ENCODE results near the gene FBL. TPM values are rescaled to one million over a fixed set of nuclear protein-coding genes. Genes with fewer than 3 reads are reported as not detected.
"Not testable (repeated sequence)": the region's sequence is repeated elsewhere in the genome, so short reads cannot be mapped to it uniquely, and the experiment has no call there.

The FBL gene
- polyA plus RNA-seq (ENCODE audit: low read depth in 6 of 6), result 100 to 1,000 TPM; 169 to 203 (median 179) TPM

GRCh38 chr19:39845933-39846677 lies at the start of gene FBL:
TSS of gene FBL (minus strand) at chr19:39846379. CDS start at chr19:39846300, 79 bp downstream.
- peak; percentile 95 for DNase-seq
- Mint-ChIP-seq H3K4me3 (peak within 1 kb of the TSS; percentile 88 to 96 (median 92)), H3K27ac (peak within 1 kb of the TSS; percentile 93 to 98 (median 97)), H3K9me3 (no peaks in the 10 kb centered on the region), H3K4me1 (peaks cover 39 to 51% (median 45%) of the 10 kb centered on the region in 3 donors), H3K36me3 (no peaks in the 10 kb centered on the region), H3K27me3 (peaks cover 0 to 12% (median 9%) of the 10 kb centered on the region in 3 donors)
- ATAC-seq (ENCODE audit: low read depth in 2 of 2), result peak; percentile 93 to 94

- H3K9me3 Mint-ChIP-seq; ATAC-seq (ENCODE audit: low read depth in 2 of 2); DNase-seq; H3K4me1 Mint-ChIP-seq; H3K27me3 Mint-ChIP-seq: not testable (repeated sequence)
- H3K4me3 Mint-ChIP-seq, result peak overlapping the region in 1 of 8 donors; percentile 36
- H3K36me3 Mint-ChIP-seq, result peaks cover 7 to 18% of the 10 kb centered on the region in 2 donors
- peak overlapping the region in 1 of 6 donors; percentile 53 for H3K27ac Mint-ChIP-seq
Observed at GRCh38 chr19:39895096-39895495, 48.9 kb upstream of the FBL start.

GRCh38 chr19:39894236-39894606 lies 48.0 kb upstream of the FBL start:
- ATAC-seq (ENCODE audit: low read depth in 2 of 2); H3K9me3 Mint-ChIP-seq; H3K4me3 Mint-ChIP-seq; H3K27ac Mint-ChIP-seq; DNase-seq; H3K27me3 Mint-ChIP-seq; H3K4me1 Mint-ChIP-seq: not testable (repeated sequence)
- H3K36me3 Mint-ChIP-seq, result peaks cover 7 to 21% of the 10 kb centered on the region in 2 donors

- Mint-ChIP-seq H3K36me3 (peaks cover 7 to 21% of the 10 kb centered on the region in 2 donors), H3K27ac (peak overlapping the region in 2 of 6 donors; percentile 64 to 80)
- not testable (repeated sequence) for H3K4me1 Mint-ChIP-seq; H3K4me3 Mint-ChIP-seq; ATAC-seq (ENCODE audit: low read depth in 2 of 2); DNase-seq; H3K27me3 Mint-ChIP-seq; H3K9me3 Mint-ChIP-seq
Observed at GRCh38 chr19:39893366-39894235, 47.4 kb upstream of the FBL start.

GRCh38 chr19:39892506-39892902 lies 46.3 kb upstream of the FBL start:
- not testable (repeated sequence) for H3K4me1 Mint-ChIP-seq; H3K27me3 Mint-ChIP-seq; ATAC-seq (ENCODE audit: low read depth in 2 of 2); H3K9me3 Mint-ChIP-seq; DNase-seq; H3K4me3 Mint-ChIP-seq; H3K27ac Mint-ChIP-seq
- H3K36me3 Mint-ChIP-seq, result peaks cover 7 to 21% of the 10 kb centered on the region in 2 donors

- not testable (repeated sequence) for H3K4me1 Mint-ChIP-seq, H3K9me3 Mint-ChIP-seq, H3K27me3 Mint-ChIP-seq
- Mint-ChIP-seq H3K4me3 (peak overlapping the region in 3 of 8 donors; percentile 33 to 47 (median 47)), H3K27ac (peak overlapping the region in 1 of 6 donors; percentile 44), H3K36me3 (peaks cover 7 to 21% of the 10 kb centered on the region in 2 donors)
- DNase-seq, result peak; percentile 33
- peak; percentile 25 to 40 for ATAC-seq (ENCODE audit: low read depth in 2 of 2)
Observed at GRCh38 chr19:39891660-39892505, 45.7 kb upstream of the FBL start.

GRCh38 chr19:39890755-39891551 lies 44.8 kb upstream of the FBL start:
- Mint-ChIP-seq H3K27ac (no peak overlapping the region), H3K4me3 (peak overlapping the region in 2 of 8 donors; percentile 59 to 74), H3K36me3 (peaks cover 7 to 21% of the 10 kb centered on the region in 2 donors), H3K4me1 (peaks cover 0 to 8% (median 0%) of the 10 kb centered on the region in 3 donors), H3K9me3 (no peaks in the 10 kb centered on the region), H3K27me3 (no peaks in the 10 kb centered on the region)
- ATAC-seq (ENCODE audit: low read depth in 2 of 2) (no peak), DNase-seq (no peak)

- Mint-ChIP-seq H3K4me3 (peak overlapping the region in 1 of 8 donors; percentile 42), H3K27ac (peak overlapping the region in 2 of 6 donors; percentile 14 to 20), H3K36me3 (peaks cover 7 to 21% of the 10 kb centered on the region in 2 donors)
- not testable (repeated sequence) for ATAC-seq (ENCODE audit: low read depth in 2 of 2); DNase-seq; H3K4me1 Mint-ChIP-seq; H3K9me3 Mint-ChIP-seq; H3K27me3 Mint-ChIP-seq
Observed at GRCh38 chr19:39889872-39890754, 43.9 kb upstream of the FBL start.

GRCh38 chr19:39887456-39887951 lies 41.3 kb upstream of the FBL start:
- not testable (repeated sequence) for H3K4me1 Mint-ChIP-seq; H3K4me3 Mint-ChIP-seq; ATAC-seq (ENCODE audit: low read depth in 2 of 2); H3K9me3 Mint-ChIP-seq; H3K27me3 Mint-ChIP-seq; H3K27ac Mint-ChIP-seq; DNase-seq
- peaks cover 5 to 20% of the 10 kb centered on the region in 2 donors for H3K36me3 Mint-ChIP-seq

- H3K27ac Mint-ChIP-seq; H3K9me3 Mint-ChIP-seq; ATAC-seq (ENCODE audit: low read depth in 2 of 2): not testable (repeated sequence)
Observed at GRCh38 chr19:39885821-39886554, 39.8 kb upstream of the FBL start.

GRCh38 chr19:39884721-39885120 lies 38.5 kb upstream of the FBL start:
- not testable (repeated sequence) for H3K4me3 Mint-ChIP-seq; H3K27me3 Mint-ChIP-seq; H3K9me3 Mint-ChIP-seq; H3K4me1 Mint-ChIP-seq; ATAC-seq (ENCODE audit: low read depth in 2 of 2); H3K36me3 Mint-ChIP-seq; DNase-seq; H3K27ac Mint-ChIP-seq

More at GRCh38 chr19:39885821-39886554, 39.8 kb upstream of the FBL start:
- H3K36me3 Mint-ChIP-seq, result peaks cover 0 to 10% of the 10 kb centered on the region in 2 donors
- H3K4me1 Mint-ChIP-seq, H3K4me3 Mint-ChIP-seq, DNase-seq, H3K27me3 Mint-ChIP-seq: not testable (repeated sequence)
